Measurements from ENCODE around the gene CFD.
A peak's percentile ranks its signal among the peaks of the same experiment; 100 is the strongest.
"Not testable (repeated sequence)": the region's sequence is repeated elsewhere in the genome, so short reads cannot be mapped to it uniquely, and the experiment has no call there.

Gene CFD

GRCh38 chr19:872266-872951 is 12.9 kb downstream of the CFD start:
- peak; percentile 50 to 78 (median 69) for DNase-seq

- peak in 3 of 4 experiments; percentile 29 to 79 (median 74) for DNase-seq
Measured at GRCh38 chr19:873084-873483, 13.6 kb downstream of the CFD start.

GRCh38 chr19:873561-874041 is 14.1 kb downstream of the CFD start:
- no peak for DNase-seq

GRCh38 chr19:875265-875879 is 15.9 kb downstream of the CFD start:
- DNase-seq = no peak

GRCh38 chr19:876089-876488 is 16.6 kb downstream of the CFD start:
- no peak for DNase-seq

- no peak for DNase-seq
Measured at GRCh38 chr19:876780-877314, 17.4 kb downstream of the CFD start.

GRCh38 chr19:877992-878660 is 18.7 kb downstream of the CFD start:
- DNase-seq = not testable (repeated sequence)

GRCh38 chr19:878751-879561 is 19.5 kb downstream of the CFD start:
- DNase-seq = not testable (repeated sequence)

- peak in 1 of 4 experiments; percentile 25 for DNase-seq
Measured at GRCh38 chr19:879711-880438, 20.4 kb downstream of the CFD start.

GRCh38 chr19:881385-882071 is 22.1 kb downstream of the CFD start:
- no peak for DNase-seq

GRCh38 chr19:882871-883497 is 23.5 kb downstream of the CFD start:
- no peak for DNase-seq

- no peak for DNase-seq
Measured at GRCh38 chr19:883661-884211, 24.3 kb downstream of the CFD start.

GRCh38 chr19:884420-885211 is 25.2 kb downstream of the CFD start:
- DNase-seq = no peak

- DNase-seq = no peak
Measured at GRCh38 chr19:885536-886224, 26.2 kb downstream of the CFD start.

- DNase-seq = no peak
Measured at GRCh38 chr19:887072-887471, 27.6 kb downstream of the CFD start.

- no peak for DNase-seq
Measured at GRCh38 chr19:887599-887998, 28.1 kb downstream of the CFD start.

- DNase-seq = peak in 3 of 4 experiments; percentile 36 to 54 (median 45)
Measured at GRCh38 chr19:888581-889385, 29.3 kb downstream of the CFD start.

- no peak for DNase-seq
Measured at GRCh38 chr19:889662-890295, 30.3 kb downstream of the CFD start.

Measured in activated CD4-positive, CD25-positive, alpha-beta regulatory T cell (primary cell).